ENCODE measurements around the gene SH3BP5.

DNA sequence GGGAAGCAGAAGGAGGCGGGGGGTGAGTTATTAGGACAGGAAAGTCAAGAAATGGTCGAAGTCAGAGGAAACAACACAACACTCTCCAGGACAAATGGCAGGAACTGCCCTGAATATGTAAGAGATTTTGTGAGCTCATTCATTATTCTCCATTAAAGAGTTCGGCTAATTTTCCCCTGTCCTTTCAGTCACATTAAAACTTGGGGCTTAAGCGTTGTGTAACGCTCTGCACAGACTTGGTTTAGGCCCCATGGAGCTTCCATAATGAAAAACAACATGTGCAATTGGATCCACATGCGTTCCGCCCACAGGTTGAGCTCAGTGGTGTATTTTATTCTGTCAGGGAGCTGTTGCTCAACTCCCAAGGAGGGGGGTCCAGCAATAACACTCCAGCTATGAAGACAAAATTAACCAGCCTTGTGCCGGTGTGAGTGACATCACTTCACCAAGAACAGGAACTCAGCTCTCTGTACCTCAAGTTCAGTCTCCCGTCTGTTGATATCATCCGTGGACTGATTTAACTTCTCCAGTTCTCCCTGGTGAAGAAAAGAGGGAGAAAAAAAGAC, 2.3 kb downstream of the SH3BP5 start:
- TF ChIP-seq GATA2 (IDR thresholded peaks at IDR 0.05; ENCODE audit: low read depth, low read length) (no peak), GATA3 (IDR thresholded peaks at IDR 0.05; ENCODE audit: low read depth, low read length) (no peak)

All from SH-SY5Y (cell line).